ENCODE data around the gene BRD1. TPM values are rescaled to one million over a fixed set of nuclear protein-coding genes. Genes with fewer than 3 reads are reported as not detected.

BRD1 gene
- total and polyA plus RNA-seq, 2 experiments from 2014 or later: 12.3 to 33.8 TPM

DNA sequence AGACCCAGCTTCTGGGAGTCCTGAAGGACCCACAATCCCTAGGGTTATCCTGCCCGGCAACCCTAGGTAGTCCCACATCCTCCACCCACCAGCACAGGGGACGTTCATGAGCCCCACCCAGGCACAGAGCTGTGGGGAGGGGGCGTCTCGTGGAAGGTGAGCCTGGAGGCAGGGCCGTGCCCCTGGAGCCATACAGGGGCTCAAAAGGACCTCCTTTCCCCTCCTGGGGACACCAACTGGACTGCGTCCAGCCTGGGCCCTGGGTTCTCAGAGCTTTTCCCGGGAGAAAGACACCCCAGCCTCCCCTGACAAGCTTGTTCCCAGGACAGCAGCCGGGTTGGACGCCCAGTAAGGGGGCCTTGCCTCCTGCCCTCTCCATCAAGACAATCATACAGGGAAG is 78.4 kb downstream of the BRD1 start (continued):
- TF ChIP-seq ZNF462 (CRISPR knock-in tag; IDR thresholded peaks at IDR 0.05): no peak
- TF ChIP-seq JUNB (IDR thresholded peaks at IDR 0.05; ENCODE audit: unreplicated experiment): no peak
- no peak for TF ChIP-seq ZNF114 (CRISPR knock-in tag; IDR thresholded peaks at IDR 0.05)
- TF ChIP-seq POLR2AphosphoS5 (IDR thresholded peaks at IDR 0.05; ENCODE audit: low read depth): no peak
- no peak for TF ChIP-seq ETS1 (IDR thresholded peaks at IDR 0.05)
- no peak for TF ChIP-seq CREB1 (CRISPR knock-in tag; IDR thresholded peaks at IDR 0.05; ENCODE audit: low read depth)
- no peak for TF ChIP-seq EZH2phosphoT487 (IDR thresholded peaks at IDR 0.05; ENCODE audit: unreplicated experiment)
- TF ChIP-seq, protein P1, sequence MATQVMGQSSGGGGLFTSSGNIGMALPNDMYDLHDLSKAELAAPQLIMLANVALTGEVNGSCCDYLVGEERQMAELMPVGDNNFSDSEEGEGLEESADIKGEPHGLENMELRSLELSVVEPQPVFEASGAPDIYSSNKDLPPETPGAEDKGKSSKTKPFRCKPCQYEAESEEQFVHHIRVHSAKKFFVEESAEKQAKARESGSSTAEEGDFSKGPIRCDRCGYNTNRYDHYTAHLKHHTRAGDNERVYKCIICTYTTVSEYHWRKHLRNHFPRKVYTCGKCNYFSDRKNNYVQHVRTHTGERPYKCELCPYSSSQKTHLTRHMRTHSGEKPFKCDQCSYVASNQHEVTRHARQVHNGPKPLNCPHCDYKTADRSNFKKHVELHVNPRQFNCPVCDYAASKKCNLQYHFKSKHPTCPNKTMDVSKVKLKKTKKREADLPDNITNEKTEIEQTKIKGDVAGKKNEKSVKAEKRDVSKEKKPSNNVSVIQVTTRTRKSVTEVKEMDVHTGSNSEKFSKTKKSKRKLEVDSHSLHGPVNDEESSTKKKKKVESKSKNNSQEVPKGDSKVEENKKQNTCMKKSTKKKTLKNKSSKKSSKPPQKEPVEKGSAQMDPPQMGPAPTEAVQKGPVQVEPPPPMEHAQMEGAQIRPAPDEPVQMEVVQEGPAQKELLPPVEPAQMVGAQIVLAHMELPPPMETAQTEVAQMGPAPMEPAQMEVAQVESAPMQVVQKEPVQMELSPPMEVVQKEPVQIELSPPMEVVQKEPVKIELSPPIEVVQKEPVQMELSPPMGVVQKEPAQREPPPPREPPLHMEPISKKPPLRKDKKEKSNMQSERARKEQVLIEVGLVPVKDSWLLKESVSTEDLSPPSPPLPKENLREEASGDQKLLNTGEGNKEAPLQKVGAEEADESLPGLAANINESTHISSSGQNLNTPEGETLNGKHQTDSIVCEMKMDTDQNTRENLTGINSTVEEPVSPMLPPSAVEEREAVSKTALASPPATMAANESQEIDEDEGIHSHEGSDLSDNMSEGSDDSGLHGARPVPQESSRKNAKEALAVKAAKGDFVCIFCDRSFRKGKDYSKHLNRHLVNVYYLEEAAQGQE (IDR thresholded peaks at IDR 0.05; ENCODE audit: unreplicated experiment): no peak
- TF ChIP-seq ZNF331 (CRISPR knock-in tag; IDR thresholded peaks at IDR 0.05; ENCODE audit: low read depth): no peak

All from GM23338 (cell line).